GM18951 (cell line): ENCODE measurements around the gene IVD.

Experiments
- POLR2A ChIP-seq: IDR thresholded peaks from 4 replicates; pipeline ENCODE4 v1.6.1; 2011; ENCODE audit warnings: mild to moderate bottlenecking; ENCODE audit not compliant: insufficient read length, insufficient read depth; ENCODE audit errors: extremely low read depth
- in situ Hi-C: fragments of 300-500 bp; cut with MboI; formaldehyde crosslinking; loops from one replicate; pipeline ENCODE4 v1.12.0; 2022; ENCODE audit warnings: low sequenced_read_pairs, mixed read lengths, inconsistent platforms; ENCODE audit not compliant: unreplicated experiment

IVD gene

GRCh38 chr15:40435023-40435709 is 29.6 kb downstream of the IVD start:
- TF ChIP-seq POLR2A = no peak
- in situ Hi-C loops = no loop called here

- in situ Hi-C loops = no loop called here
These were observed 30.1 kb downstream of the IVD start for GRCh38 chr15:40435710-40436089.

GRCh38 chr15:40436116-40436891 is 30.7 kb downstream of the IVD start:
- no peak for TF ChIP-seq POLR2A
- in situ Hi-C loops = no loop called here

More at GRCh38 chr15:40435710-40436089, 30.1 kb downstream of the IVD start:
- TF ChIP-seq POLR2A = no peak

DNA sequence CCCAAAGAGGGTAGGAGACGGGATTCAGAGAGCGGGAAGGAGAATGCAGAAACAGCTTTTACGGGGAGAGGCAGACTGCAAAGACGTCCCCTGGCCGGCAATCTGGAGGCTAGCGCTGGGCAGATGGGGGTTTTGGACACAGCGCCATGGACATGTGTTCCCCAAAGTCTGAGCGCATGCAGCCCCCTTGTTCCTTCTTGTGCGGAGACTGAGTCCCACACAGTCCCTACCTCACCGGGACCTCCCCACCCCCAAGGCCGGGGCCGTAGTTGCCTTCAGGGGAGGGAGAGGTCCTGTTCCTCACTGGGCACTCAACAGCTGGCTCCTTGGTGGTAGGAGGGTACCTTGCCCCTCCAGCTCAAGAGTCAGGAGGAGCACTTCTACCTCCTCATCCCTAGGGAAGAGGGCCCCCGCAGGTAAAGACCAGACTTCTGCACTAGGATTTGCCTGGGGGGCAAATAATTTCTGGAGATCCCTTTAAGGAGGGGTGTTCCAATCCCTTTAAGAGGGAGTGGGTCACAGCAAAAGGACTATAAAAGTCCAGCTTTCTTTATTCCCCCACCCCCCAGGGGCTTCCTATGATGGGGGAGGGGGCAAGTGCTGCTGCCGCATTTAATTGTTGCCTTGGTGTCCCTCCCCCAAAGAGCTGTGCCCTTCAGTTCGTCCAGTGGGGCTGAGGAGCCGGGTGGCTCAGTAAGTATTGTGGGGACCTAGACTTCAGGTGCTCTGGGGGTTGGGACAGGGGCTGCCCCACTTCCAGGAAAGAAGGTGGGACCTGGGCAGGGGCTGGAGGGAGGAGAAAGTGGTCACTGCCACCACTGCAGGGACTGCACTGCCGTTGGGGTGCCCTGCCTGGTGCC is 31.5 kb downstream of the IVD start:
- in situ Hi-C loops = no loop called here
- TF ChIP-seq POLR2A = no peak

- in situ Hi-C loops = no loop called here
- TF ChIP-seq POLR2A = no peak
These were observed 32.4 kb downstream of the IVD start for GRCh38 chr15:40437752-40438687.

- in situ Hi-C loops = no loop called here
- no peak for TF ChIP-seq POLR2A
These were observed 33.1 kb downstream of the IVD start for GRCh38 chr15:40438712-40439111.

- TF ChIP-seq POLR2A = no peak
- in situ Hi-C loops = no loop called here
These were observed 33.9 kb downstream of the IVD start for GRCh38 chr15:40439461-40439959.

DNA sequence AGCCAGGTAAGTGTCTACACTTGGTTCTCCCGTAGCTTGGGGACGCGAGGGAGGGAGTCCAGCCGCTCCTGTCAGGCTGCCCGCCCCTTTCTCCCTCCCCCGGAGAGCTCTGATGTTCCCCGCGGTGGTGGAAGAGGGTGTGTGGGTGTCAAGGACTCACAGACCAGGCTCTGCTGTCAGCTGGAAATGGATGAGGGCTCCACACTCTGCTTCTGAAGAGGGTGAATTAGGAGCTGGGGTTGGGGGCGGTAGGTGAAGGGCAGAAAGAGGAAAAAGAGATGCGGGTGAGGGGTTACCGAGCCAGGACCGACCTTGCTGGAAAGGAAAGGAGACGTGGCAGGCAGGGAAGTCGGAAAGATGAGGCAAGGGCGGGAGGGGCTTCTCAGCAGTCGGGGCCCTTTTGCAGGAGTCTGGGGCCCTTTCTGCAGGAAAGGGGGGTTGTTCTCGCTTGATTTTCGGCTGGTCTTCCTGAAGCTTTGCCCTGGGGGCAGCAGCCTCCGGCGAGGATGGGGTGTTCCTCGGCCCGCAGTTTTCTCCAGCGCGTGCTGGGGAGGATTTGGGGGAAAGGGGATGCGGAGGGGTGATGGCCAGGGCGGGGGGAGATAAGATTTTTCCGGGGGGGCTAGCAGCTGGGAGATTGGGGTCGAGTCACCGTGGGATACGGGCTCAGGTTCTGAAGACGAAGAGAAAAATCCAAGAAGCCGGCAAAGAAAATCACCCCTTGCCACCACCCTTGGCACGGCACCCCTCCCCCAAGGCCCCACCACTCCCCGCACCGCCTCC is 34.6 kb downstream of the IVD start:
- no peak for TF ChIP-seq POLR2A
- in situ Hi-C loops = no loop called here

- TF ChIP-seq POLR2A = peak; percentile 67
- in situ Hi-C loops = no loop called here
These were observed 35.4 kb downstream of the IVD start, which contains the start of gene BAHD1 for GRCh38 chr15:40440743-40441564. TSS of gene BAHD1 (plus strand) at chr15:40440953. CDS start at chr15:40458465, 17,512 bp downstream.

- in situ Hi-C loops = no loop called here
- no peak for TF ChIP-seq POLR2A
These were observed 36.3 kb downstream of the IVD start for GRCh38 chr15:40441565-40442531.
